ENCODE measurements around the gene ZNF436.

GRCh38 chr1:23392125-23392855 lies 22.7 kb upstream of the ZNF436 start:
- TF ChIP-seq ZNF8 (CRISPR knock-in tag; IDR thresholded peaks at IDR 0.05) (no peak), CSDC2 (CRISPR knock-in tag; IDR thresholded peaks at IDR 0.05) (no peak), CREB5 (CRISPR knock-in tag; IDR thresholded peaks at IDR 0.05; ENCODE audit: low read depth) (no peak), PATZ1 (CRISPR knock-in tag; IDR thresholded peaks at IDR 0.05; ENCODE audit: borderline replicate concordance) (no peak), ZFP3 (CRISPR knock-in tag; IDR thresholded peaks at IDR 0.05) (no peak), TOX (CRISPR knock-in tag; IDR thresholded peaks at IDR 0.05; ENCODE audit: borderline replicate concordance) (no peak), ARNTL (CRISPR knock-in tag; IDR thresholded peaks at IDR 0.05; ENCODE audit: borderline replicate concordance, low read depth) (no peak), TSHZ2 (CRISPR knock-in tag; IDR thresholded peaks at IDR 0.05) (no peak)

Measured in SK-N-SH treated with all-trans-retinoic acid at 6 μM for 48 hours (cell line).